ENCODE data around the gene ICE2.

The ICE2 gene

DNA sequence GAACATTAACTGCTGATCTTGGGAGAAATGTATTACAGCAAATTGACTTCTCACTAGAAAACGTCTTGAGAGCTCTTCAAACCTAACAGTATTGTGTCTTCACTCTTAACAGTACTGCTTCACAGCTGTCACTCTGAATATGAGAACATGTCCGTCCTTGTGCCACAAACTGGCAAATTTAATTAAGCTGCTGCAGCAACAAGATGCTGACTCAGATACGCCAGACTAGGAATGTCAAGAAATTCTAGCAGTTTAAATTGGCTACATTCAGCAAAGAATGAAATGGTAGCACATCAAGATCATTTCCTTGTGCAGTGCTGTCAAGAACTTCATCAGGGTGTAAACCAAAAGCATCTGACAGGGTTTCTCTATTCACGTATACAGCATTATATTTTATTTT lies 7.6 kb downstream of the ICE2 start:
- no peaks in the 10 kb centered on the region for H3K27me3 ChIP-seq (replicated peaks; ENCODE audit: control insufficient read depth, insufficient read depth, low read length)
- no peak for DNase-seq (ENCODE audit: low read depth)
- H3K9me3 ChIP-seq (ENCODE audit: control insufficient read depth, low read length), result no peaks in the 10 kb centered on the region
- H3K4me1 ChIP-seq (ENCODE audit: control insufficient read depth, insufficient read depth, low read length), result peaks cover 12% of the 10 kb centered on the region
- peaks cover 55% of the 10 kb centered on the region for H3K36me3 ChIP-seq (ENCODE audit: control insufficient read depth, insufficient read depth, low read length, severe bottlenecking)
- no peak overlapping the region for H3K4me3 ChIP-seq (ENCODE audit: low read length)
- H3K9ac ChIP-seq (ENCODE audit: low read length), result no peak overlapping the region

DNA sequence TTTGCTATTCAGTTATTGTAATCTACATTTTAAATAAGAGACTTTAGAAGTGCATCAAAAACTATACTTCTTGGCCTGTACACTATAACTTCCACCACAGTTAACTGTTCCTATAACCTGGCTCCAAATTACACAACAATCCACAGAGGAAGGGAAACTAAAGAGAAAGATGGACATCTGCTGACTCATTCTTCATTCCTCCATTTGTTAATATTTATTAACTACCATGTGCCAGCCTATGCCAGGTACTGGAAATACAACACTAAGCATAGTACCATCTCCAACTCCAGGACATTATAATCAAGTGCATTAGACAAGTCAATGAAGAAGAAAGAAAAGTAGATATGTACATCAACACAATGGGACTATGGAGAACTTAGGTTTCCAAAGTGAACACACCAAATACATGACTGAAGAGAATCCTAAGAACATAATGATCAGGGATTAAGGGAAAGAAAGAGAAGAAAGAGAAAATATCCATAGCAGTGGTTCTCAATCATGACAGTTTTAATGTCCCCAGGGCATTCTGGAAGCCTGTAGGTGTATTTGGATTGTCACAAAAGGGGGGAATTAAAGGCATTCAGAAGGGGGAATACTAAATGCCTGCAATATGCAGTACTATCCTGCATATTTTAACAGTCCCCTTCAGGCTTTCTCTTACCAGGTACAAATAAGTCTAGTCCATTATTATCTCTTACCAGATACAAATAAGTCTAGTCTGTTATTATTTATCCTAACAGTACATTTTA lies 8.9 kb downstream of the ICE2 start:
- no peak for DNase-seq (ENCODE audit: low read depth)
- Histone ChIP-seq H3K4me3 (ENCODE audit: low read length) (no peak overlapping the region), H3K27me3 (replicated peaks; ENCODE audit: control insufficient read depth, insufficient read depth, low read length) (no peaks in the 10 kb centered on the region), H3K4me1 (ENCODE audit: control insufficient read depth, insufficient read depth, low read length) (peaks cover 10% of the 10 kb centered on the region), H3K9me3 (ENCODE audit: control insufficient read depth, low read length) (no peaks in the 10 kb centered on the region), H3K9ac (ENCODE audit: low read length) (no peak overlapping the region), H3K36me3 (ENCODE audit: control insufficient read depth, insufficient read depth, low read length, severe bottlenecking) (peaks cover 67% of the 10 kb centered on the region)

DNA sequence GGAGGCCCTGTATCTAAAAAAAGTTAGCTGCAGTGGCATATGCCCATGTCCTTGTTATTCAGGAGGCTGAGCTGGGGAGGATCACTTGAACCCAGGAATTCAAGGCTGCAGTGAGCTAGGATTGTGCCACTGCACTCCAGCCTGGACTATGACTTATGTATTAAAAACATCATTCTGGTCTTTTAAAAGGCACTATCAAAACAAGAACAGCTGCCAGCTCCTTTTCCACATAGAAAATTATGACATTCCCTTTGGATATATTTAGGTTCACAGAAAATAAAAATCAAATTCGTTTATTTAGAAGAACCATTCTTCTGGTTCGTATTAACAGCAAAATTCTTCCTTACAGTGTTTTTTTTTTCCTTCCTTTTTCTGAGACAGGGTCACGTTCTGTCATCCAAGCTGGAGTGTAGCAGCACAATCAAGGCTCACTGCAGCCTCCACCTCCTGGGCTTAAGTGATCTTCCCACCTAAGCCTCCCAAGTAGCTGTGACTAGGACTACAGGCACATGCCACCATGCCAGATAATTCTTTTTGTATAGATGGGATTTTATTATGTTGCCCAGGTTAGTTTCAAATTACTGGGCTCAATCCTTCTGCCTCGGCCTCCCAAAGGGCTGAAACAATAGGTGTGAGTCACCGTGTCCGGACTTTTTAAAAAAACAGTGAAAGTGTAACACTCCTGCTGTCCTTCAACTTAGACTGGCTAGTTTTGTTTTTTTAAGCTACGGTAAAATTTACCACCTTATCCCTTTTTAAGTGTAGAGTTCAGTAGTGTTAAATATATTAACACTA lies 13.9 kb downstream of the ICE2 start:
- peaks cover 21% of the 10 kb centered on the region for H3K4me1 ChIP-seq (ENCODE audit: control insufficient read depth, insufficient read depth, low read length)
- H3K4me3 ChIP-seq (ENCODE audit: low read length), result no peak overlapping the region
- H3K9me3 ChIP-seq (ENCODE audit: control insufficient read depth, low read length), result no peaks in the 10 kb centered on the region
- H3K36me3 ChIP-seq (ENCODE audit: control insufficient read depth, insufficient read depth, low read length, severe bottlenecking), result peaks cover 52% of the 10 kb centered on the region
- H3K9ac ChIP-seq (ENCODE audit: low read length), result no peak overlapping the region
- DNase-seq (ENCODE audit: low read depth), result no peak
- no peaks in the 10 kb centered on the region for H3K27me3 ChIP-seq (replicated peaks; ENCODE audit: control insufficient read depth, insufficient read depth, low read length)

DNA sequence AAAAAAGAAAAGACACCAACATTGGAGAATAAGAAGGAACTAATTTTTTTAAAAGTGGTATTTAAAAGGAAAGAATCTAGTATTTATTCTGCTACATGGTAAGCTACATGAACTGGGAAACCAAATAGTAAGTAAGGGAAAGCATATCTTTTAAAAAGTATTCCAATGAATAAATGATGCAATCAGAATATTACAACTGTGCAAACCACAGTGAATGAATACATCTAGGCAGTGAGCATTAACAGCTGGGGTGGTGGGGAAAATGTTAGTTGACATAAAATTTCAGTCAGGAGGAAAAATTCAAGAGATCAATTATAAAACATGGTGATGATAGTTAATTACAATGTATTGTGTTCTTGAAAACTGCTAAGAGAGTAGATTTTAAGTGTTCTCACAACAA lies 16.9 kb downstream of the ICE2 start:
- H3K9me3 ChIP-seq (ENCODE audit: control insufficient read depth, low read length), result no peaks in the 10 kb centered on the region
- H3K4me3 ChIP-seq (ENCODE audit: low read length), result no peak overlapping the region
- H3K9ac ChIP-seq (ENCODE audit: low read length), result no peak overlapping the region
- peak; percentile 48 for DNase-seq (ENCODE audit: low read depth)
- H3K36me3 ChIP-seq (ENCODE audit: control insufficient read depth, insufficient read depth, low read length, severe bottlenecking), result peaks cover 38% of the 10 kb centered on the region
- no peaks in the 10 kb centered on the region for H3K27me3 ChIP-seq (replicated peaks; ENCODE audit: control insufficient read depth, insufficient read depth, low read length)
- peaks cover 21% of the 10 kb centered on the region for H3K4me1 ChIP-seq (ENCODE audit: control insufficient read depth, insufficient read depth, low read length)

DNA sequence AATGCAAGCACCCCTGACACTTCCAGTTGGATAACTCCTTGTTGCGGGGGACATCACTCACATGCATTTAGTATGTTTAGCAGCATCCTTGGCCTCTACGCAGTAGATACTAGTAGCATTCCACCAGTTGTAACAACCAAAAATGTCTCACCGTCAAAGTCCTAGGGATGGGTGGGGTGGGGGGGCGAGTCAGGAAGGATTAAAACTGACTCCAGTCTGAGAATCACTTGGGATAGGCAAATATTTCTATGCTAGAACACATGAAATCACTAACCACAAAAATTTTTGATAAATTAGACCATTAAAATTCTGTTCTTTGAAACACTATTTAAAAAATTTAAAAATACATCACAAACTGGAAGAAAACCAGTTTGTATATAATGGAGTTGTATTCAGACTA lies 18.0 kb downstream of the ICE2 start:
- Histone ChIP-seq H3K4me1 (ENCODE audit: control insufficient read depth, insufficient read depth, low read length) (peaks cover 21% of the 10 kb centered on the region), H3K27me3 (replicated peaks; ENCODE audit: control insufficient read depth, insufficient read depth, low read length) (no peaks in the 10 kb centered on the region), H3K9ac (ENCODE audit: low read length) (no peak overlapping the region), H3K36me3 (ENCODE audit: control insufficient read depth, insufficient read depth, low read length, severe bottlenecking) (peaks cover 29% of the 10 kb centered on the region), H3K4me3 (ENCODE audit: low read length) (no peak overlapping the region), H3K9me3 (ENCODE audit: control insufficient read depth, low read length) (no peaks in the 10 kb centered on the region)
- peak; percentile 32 for DNase-seq (ENCODE audit: low read depth)

DNA sequence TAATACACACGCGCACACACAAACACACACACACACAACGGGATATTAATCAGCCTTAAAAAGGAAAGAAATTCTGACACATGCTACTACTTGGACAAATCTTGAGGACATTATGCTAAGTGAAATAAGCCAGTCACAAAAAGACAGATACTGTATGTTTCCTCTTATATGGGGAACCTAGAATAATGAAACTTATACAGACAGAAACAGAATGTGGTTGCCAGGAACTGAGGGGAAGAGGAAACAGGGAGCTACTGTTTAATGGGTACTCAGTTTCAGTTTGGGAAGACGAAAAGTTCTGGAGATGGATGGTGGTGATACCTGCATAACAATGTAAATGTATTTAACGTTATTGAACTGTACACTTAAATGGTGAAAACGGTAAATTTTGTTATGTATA lies 20.2 kb downstream of the ICE2 start:
- no peaks in the 10 kb centered on the region for H3K27me3 ChIP-seq (replicated peaks; ENCODE audit: control insufficient read depth, insufficient read depth, low read length)
- H3K4me3 ChIP-seq (ENCODE audit: low read length), result no peak overlapping the region
- H3K9me3 ChIP-seq (ENCODE audit: control insufficient read depth, low read length), result no peaks in the 10 kb centered on the region
- no peak for DNase-seq (ENCODE audit: low read depth)
- peaks cover 26% of the 10 kb centered on the region for H3K36me3 ChIP-seq (ENCODE audit: control insufficient read depth, insufficient read depth, low read length, severe bottlenecking)
- no peak overlapping the region for H3K9ac ChIP-seq (ENCODE audit: low read length)
- peaks cover 16% of the 10 kb centered on the region for H3K4me1 ChIP-seq (ENCODE audit: control insufficient read depth, insufficient read depth, low read length)

DNA sequence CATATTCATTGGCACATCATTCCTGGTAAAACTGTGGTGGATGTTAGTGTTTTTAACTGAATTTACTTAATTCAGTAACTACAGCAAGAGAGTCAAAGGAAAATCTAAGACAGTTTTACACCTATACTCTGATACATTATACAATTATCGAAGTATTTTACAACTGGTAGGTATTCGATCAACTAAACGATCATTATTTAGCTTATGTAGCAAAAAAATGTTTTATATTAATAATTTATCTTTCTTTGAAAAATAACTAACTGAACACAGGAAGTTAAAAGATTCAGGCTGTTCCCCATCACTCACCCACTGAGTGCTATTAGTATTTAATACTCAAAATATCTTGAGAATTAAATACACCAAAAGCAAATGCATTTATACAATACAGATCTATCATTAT lies 21.0 kb downstream of the ICE2 start:
- Histone ChIP-seq H3K4me3 (ENCODE audit: low read length) (no peak overlapping the region), H3K4me1 (ENCODE audit: control insufficient read depth, insufficient read depth, low read length) (peaks cover 16% of the 10 kb centered on the region), H3K9ac (ENCODE audit: low read length) (no peak overlapping the region), H3K9me3 (ENCODE audit: control insufficient read depth, low read length) (no peaks in the 10 kb centered on the region), H3K36me3 (ENCODE audit: control insufficient read depth, insufficient read depth, low read length, severe bottlenecking) (peaks cover 34% of the 10 kb centered on the region), H3K27me3 (replicated peaks; ENCODE audit: control insufficient read depth, insufficient read depth, low read length) (no peaks in the 10 kb centered on the region)
- DNase-seq (ENCODE audit: low read depth), result no peak

DNA sequence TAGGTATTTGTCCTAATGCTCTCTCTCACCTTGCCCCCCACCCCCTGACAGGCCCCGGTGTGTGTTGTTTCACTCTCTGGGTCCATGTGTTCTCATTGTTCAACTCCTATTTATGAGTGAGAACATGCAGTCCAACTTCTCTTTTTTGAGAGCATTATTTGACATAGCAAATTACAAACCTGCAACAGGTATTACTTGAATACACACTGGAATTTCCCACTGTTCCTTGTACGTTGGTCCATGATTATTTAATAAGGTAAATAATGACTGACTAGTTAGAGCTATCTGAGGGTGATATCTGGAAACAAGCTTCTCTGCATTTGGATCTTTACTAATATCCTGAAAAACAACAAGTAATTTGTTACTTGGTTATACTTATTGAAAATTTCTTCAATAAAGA lies 24.1 kb downstream of the ICE2 start:
- no peaks in the 10 kb centered on the region for H3K27me3 ChIP-seq (replicated peaks; ENCODE audit: control insufficient read depth, insufficient read depth, low read length)
- H3K9ac ChIP-seq (ENCODE audit: low read length), result no peak overlapping the region
- H3K36me3 ChIP-seq (ENCODE audit: control insufficient read depth, insufficient read depth, low read length, severe bottlenecking), result peaks cover 58% of the 10 kb centered on the region
- no peak overlapping the region for H3K4me3 ChIP-seq (ENCODE audit: low read length)
- DNase-seq (ENCODE audit: low read depth), result no peak
- H3K4me1 ChIP-seq (ENCODE audit: control insufficient read depth, insufficient read depth, low read length), result peaks cover 4% of the 10 kb centered on the region
- H3K9me3 ChIP-seq (ENCODE audit: control insufficient read depth, low read length), result no peaks in the 10 kb centered on the region

DNA sequence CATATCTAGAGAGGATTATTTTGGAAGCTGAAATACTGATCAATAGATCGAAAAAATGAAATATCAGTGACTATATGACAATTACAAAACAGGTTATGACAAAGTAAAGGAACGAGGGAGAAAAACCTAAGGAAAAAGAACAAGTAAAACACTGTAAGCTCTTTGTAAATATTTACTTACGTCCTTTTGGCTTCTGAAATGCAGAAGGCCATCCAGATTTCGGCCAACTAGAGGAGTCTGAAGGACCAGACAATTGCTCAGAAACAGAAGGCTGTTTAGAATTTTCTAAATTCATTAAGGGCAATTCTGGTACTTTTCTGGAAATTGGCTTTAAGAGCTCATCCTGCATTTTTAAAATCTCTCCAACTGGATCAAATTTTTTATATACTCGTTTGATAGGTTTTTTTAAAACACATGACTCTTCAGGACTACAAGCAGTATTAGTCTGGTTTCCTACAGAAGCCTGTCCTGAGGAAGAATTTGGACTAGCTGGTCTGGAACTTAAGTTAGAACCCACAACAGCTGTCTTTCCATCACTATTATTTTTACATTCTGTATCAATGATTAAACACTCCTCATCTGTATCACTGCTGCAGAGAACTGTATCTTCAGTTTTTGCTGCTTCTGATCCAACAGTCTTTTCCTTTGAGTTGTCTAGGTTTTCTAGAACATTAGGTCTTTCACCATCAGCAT lies 30.1 kb downstream of the ICE2 start:
- no peak for DNase-seq (ENCODE audit: low read depth)
- Histone ChIP-seq H3K9ac (ENCODE audit: low read length) (no peak overlapping the region), H3K36me3 (ENCODE audit: control insufficient read depth, insufficient read depth, low read length, severe bottlenecking) (peaks cover 60% of the 10 kb centered on the region), H3K4me3 (ENCODE audit: low read length) (no peak overlapping the region), H3K9me3 (ENCODE audit: control insufficient read depth, low read length) (no peaks in the 10 kb centered on the region), H3K27me3 (replicated peaks; ENCODE audit: control insufficient read depth, insufficient read depth, low read length) (no peaks in the 10 kb centered on the region), H3K4me1 (ENCODE audit: control insufficient read depth, insufficient read depth, low read length) (peaks cover 5% of the 10 kb centered on the region)

DNA sequence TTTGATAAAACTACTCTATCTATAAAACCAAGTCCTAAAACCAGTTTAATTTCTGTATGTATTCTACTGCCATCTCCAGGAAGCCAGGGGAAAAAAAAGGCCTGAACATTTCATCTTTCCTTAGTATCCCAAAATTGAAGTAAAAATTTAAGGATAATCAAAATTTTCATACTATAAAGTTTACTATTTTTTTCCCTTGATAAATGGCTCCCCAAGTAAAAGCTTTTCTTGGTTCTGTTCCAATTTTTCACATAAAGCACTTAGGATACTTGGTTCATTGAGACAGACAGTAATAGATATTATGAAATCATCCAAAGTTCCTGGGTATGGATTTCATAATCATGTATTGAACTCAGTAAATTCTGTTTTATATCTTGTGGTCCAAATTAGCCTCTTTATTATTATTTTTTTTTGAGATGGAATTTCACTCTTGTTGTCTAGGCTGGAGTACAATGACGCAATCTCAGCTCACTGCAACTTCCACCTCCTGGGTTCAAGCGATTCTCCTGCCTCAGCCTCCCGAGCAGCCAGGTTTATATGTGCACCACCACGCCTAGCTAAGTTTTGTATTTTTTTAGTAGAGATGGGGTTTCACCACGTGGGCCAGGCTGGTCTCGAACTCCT lies 34.5 kb downstream of the ICE2 start:
- Histone ChIP-seq H3K9ac (ENCODE audit: low read length) (no peak overlapping the region), H3K4me1 (ENCODE audit: control insufficient read depth, insufficient read depth, low read length) (peaks cover 20% of the 10 kb centered on the region), H3K27me3 (replicated peaks; ENCODE audit: control insufficient read depth, insufficient read depth, low read length) (no peaks in the 10 kb centered on the region), H3K36me3 (ENCODE audit: control insufficient read depth, insufficient read depth, low read length, severe bottlenecking) (peaks cover 27% of the 10 kb centered on the region), H3K9me3 (ENCODE audit: control insufficient read depth, low read length) (no peaks in the 10 kb centered on the region), H3K4me3 (ENCODE audit: low read length) (no peak overlapping the region)
- DNase-seq (ENCODE audit: low read depth), result peak; percentile 79

DNA sequence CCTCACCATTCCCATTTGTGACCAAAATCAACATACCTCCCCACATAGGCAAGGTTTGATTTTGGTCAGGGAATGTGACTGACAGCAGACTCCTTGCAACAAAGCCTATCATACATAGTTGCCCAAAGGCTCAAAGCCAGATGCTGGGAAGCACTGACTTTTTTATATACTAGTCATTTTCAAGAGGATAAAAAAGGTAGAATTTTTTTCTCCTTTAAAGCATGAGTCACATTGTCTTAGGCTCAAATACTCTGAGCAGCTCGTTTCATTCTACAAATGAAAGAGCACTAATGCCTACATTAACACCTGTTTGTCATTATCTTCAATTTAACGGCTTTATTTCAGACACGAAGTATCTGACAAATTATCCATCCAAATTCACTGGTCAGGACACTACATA lies 36.2 kb downstream of the ICE2 start:
- Histone ChIP-seq H3K27me3 (replicated peaks; ENCODE audit: control insufficient read depth, insufficient read depth, low read length) (no peaks in the 10 kb centered on the region), H3K9ac (ENCODE audit: low read length) (peak overlapping the region; percentile 24), H3K36me3 (ENCODE audit: control insufficient read depth, insufficient read depth, low read length, severe bottlenecking) (peaks cover 18% of the 10 kb centered on the region), H3K4me3 (ENCODE audit: low read length) (no peak overlapping the region), H3K9me3 (ENCODE audit: control insufficient read depth, low read length) (no peaks in the 10 kb centered on the region), H3K4me1 (ENCODE audit: control insufficient read depth, insufficient read depth, low read length) (peaks cover 20% of the 10 kb centered on the region)
- peak; percentile 58 for DNase-seq (ENCODE audit: low read depth)
